PFSK-1 (cell line): ENCODE data around the gene ST8SIA4.

Experiments
- POLR2AphosphoS5 ChIP-seq: IDR thresholded peaks from 2 replicates; pipeline ENCODE4 v1.6.1; 2012; ENCODE audit warnings: low read depth, mild to moderate bottlenecking, control low read depth, low read length, moderate library complexity
- REST ChIP-seq, 2 experiments: IDR thresholded peaks; 2 replicates each; pipeline versions ENCODE4 v1.6.1 to v1.8.0; 2011 to 2012; ENCODE audit warnings: low read depth in 2 of 2, low read length in 2 of 2, control low read depth in 1 of 2, inconsistent platforms in 1 of 2, mild to moderate bottlenecking in 1 of 2, moderate library complexity in 1 of 2; ENCODE audit not compliant: insufficient read depth in 1 of 2
- TAF1 ChIP-seq: IDR thresholded peaks from 2 replicates; pipeline ENCODE4 v1.6.1; 2012; ENCODE audit warnings: low read length, control low read depth, borderline replicate concordance; ENCODE audit not compliant: insufficient read depth

DNA sequence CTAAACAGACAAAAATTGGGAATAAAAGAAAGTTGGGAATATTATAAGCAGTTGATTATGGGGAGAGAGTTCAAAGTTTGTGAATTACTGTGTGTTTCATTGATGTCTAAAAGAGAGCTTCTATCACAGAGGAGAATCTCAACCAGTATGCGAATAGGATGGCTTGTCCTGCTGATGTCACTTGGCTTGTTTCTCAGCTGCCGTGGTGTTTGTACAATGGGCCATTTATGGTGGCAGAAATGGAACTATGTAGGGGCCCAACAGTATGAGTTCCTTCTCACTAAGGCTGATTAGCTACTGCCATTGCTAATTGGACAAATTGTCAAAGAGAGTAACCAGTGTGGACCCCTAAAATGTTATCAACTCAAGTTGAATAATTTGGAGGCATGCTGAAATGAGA is 103.9 kb downstream of the ST8SIA4 start:
- TF ChIP-seq POLR2AphosphoS5 (no peak), REST (IDR thresholded peaks at IDR 0.05; ENCODE audit: insufficient read depth in 1 of 2, low read depth in 2 of 2, low read length in 2 of 2) (no peak), TAF1 (no peak)
